Vagina (tissue), 2 donors: ENCODE data around the gene RBBP9.

Source experiments
- CTCF ChIP-seq, 3 experiments: fragments of 450-650 bp in 2 of 3; fragments of 200-600 bp in 1 of 3; sonication (generic) in 1 of 3; IDR thresholded peaks; one replicate each; pipeline ENCODE4 v1.5.1; 2017 to 2019; ENCODE audit warnings: antibody characterized with exemption in 3 of 3, mild to moderate bottlenecking in 2 of 3, moderate library complexity in 2 of 3
- POLR2A ChIP-seq, 2 donors: fragments of 450-650 bp; IDR thresholded peaks; one replicate each; pipeline ENCODE4 v1.6.1; 2017; ENCODE audit warnings: antibody characterized with exemption in 2 of 2, mild to moderate bottlenecking in 2 of 2, moderate library complexity in 2 of 2
- POLR2AphosphoS5 ChIP-seq, 2 donors: sonication (generic); formaldehyde crosslinking; IDR thresholded peaks; one replicate each; pipeline ENCODE4 v1.9.0; 2017; ENCODE audit warnings: antibody characterized with exemption in 2 of 2, mild to moderate bottlenecking in 2 of 2, low read depth in 1 of 2; ENCODE audit not compliant: insufficient read depth in 1 of 2

GRCh38 chr20:18477218-18477617 lies 19.8 kb downstream of the RBBP9 start:
- TF ChIP-seq CTCF (IDR thresholded peaks at IDR 0.05) (no peak), POLR2A (IDR thresholded peaks at IDR 0.05) (no peak), POLR2AphosphoS5 (IDR thresholded peaks at IDR 0.05; ENCODE audit: insufficient read depth in 1 of 2, low read depth in 1 of 2) (no peak)
